HL-60 (cell line): ENCODE data around the gene SARDH.
"Not testable (repeated sequence)": the region's sequence is repeated elsewhere in the genome, so short reads cannot be mapped to it uniquely, and the experiment has no call there.

Source experiments
- DNase-seq, 2 experiments: peaks; one replicate each; pipeline ENCODE4 v3.0.0-alpha.2; 2010 to 2020; ENCODE audit warnings: low read depth in 1 of 2, low spot score in 1 of 2
- H3K27ac ChIP-seq: fragments of 250-450 bp; sonication (Bioruptor Pico); replicated peaks from 2 replicates; pipeline ENCODE4 v1.5.1; 2020; ENCODE audit warnings: mild to moderate bottlenecking, moderate library complexity
- H3K27me3 ChIP-seq: fragments of 250-450 bp; sonication (Bioruptor Pico); 2 replicates; pipeline ENCODE4 v1.5.1; 2021; ENCODE audit warnings: mild to moderate bottlenecking, moderate library complexity; ENCODE audit not compliant: insufficient read depth, poor library complexity, severe bottlenecking
- H3K4me3 ChIP-seq: replicated peaks from 2 replicates; pipeline ENCODE4 v1.5.1; 2011; ENCODE audit warnings: mild to moderate bottlenecking, control low read depth, low read length; ENCODE audit not compliant: insufficient read depth
- CTCF ChIP-seq: IDR thresholded peaks from one replicate; pipeline ENCODE4 v1.5.1; 2011; ENCODE audit warnings: low read length, control low read depth, inconsistent platforms; ENCODE audit not compliant: insufficient read depth
- GABPA ChIP-seq: IDR thresholded peaks from 2 replicates; pipeline ENCODE4 v1.6.1; 2012; ENCODE audit warnings: low read depth
- POLR2AphosphoS5 ChIP-seq: IDR thresholded peaks from 2 replicates; pipeline ENCODE4 v1.6.1; 2012; ENCODE audit warnings: low read depth
- REST ChIP-seq: IDR thresholded peaks from 2 replicates; pipeline ENCODE4 v1.6.1; 2012; ENCODE audit warnings: low read depth; ENCODE audit not compliant: insufficient replicate concordance
- SPI1 ChIP-seq: IDR thresholded peaks from 2 replicates; pipeline ENCODE4 v1.6.1; 2012; ENCODE audit warnings: low read depth, mild to moderate bottlenecking, borderline replicate concordance

Gene SARDH

DNA sequence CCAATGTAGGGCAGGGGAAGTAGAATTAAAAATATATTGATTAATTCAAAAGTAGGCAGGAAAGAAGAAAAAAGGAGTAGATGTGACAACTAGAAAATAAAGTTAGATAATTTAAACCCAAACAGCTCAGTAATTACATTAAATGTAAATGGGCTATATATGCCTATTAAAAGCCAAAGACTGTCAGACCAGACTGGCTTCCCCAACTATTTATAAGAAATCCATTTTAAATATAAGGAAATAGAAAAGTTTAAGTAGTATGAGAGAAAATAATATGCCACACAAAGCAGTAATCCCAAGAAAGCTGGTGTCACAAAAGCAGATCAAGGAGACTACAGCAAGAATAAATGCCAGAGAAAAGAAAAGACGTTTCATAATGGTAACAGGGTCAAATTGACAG, 28.9 kb upstream of the SARDH start:
- Histone ChIP-seq H3K27me3 (no peaks in the 10 kb centered on the region), H3K27ac (no peak overlapping the region), H3K4me3 (no peak overlapping the region)
- TF ChIP-seq CTCF, result no peak
- no peak for TF ChIP-seq SPI1
- no peak for TF ChIP-seq GABPA
- TF ChIP-seq POLR2AphosphoS5, result no peak
- no peak for TF ChIP-seq REST
- no peak for DNase-seq

GRCh38 chr9:133766234-133766633, 28.1 kb upstream of the SARDH start:
- DNase-seq, H3K4me3 ChIP-seq, H3K27me3 ChIP-seq, H3K27ac ChIP-seq: not testable (repeated sequence)

- no peak overlapping the region for H3K4me3 ChIP-seq
- no peak for TF ChIP-seq REST
- no peak for TF ChIP-seq POLR2AphosphoS5
- no peak for TF ChIP-seq CTCF
- TF ChIP-seq SPI1, result no peak
- no peak for TF ChIP-seq GABPA
- no peaks in the 10 kb centered on the region for H3K27me3 ChIP-seq
- no peak for DNase-seq
- H3K27ac ChIP-seq, result no peak overlapping the region
These were observed 25.4 kb upstream of the SARDH start for GRCh38 chr9:133763272-133764183.

GRCh38 chr9:133762488-133763271, 24.5 kb upstream of the SARDH start:
- Histone ChIP-seq H3K4me3 (no peak overlapping the region), H3K27ac (no peak overlapping the region), H3K27me3 (no peaks in the 10 kb centered on the region)
- DNase-seq, result no peak
- TF ChIP-seq POLR2AphosphoS5 (no peak), REST (no peak), CTCF (no peak), SPI1 (no peak), GABPA (no peak)
